Measurements from ENCODE around the gene ARVCF. TPM values are rescaled to one million over a fixed set of nuclear protein-coding genes. Genes with fewer than 3 reads are reported as not detected.

Gene ARVCF
- total and polyA plus RNA-seq, 2 of the 8 experiments (the other 6 are each of a cell fraction or from before 2014, with no cell fraction given): 31.0 to 43.2 TPM

GRCh38 chr22:19942157-19943081 is 74.2 kb downstream of the ARVCF start:
- peak overlapping the region; percentile 22; the same call in 1 of the 2 replicates for H2AFZ ChIP-seq (ENCODE audit: low read length)
- H3K4me2 ChIP-seq (ENCODE audit: insufficient read depth in 1 of 2, low read depth in 2 of 2, low read length in 2 of 2): peak overlapping the region; percentile 35 to 70; a peak in 3 of 4 replicates
- no peak for DNase-seq (ENCODE audit: low read depth in 1 of 2, low spot score in 2 of 2)
- no peaks in the 10 kb centered on the region for H3K79me2 ChIP-seq (ENCODE audit: control insufficient read depth in 1 of 2, insufficient read depth in 2 of 2, low read length in 2 of 2)
- no peak overlapping the region for H4K5ac ChIP-seq (ENCODE audit: insufficient read length, low read depth, low read length)
- H4K91ac ChIP-seq (replicated peaks; ENCODE audit: insufficient read length, low read length): no peak overlapping the region
- no peak overlapping the region for H3K56ac ChIP-seq (replicated peaks; ENCODE audit: insufficient read length, low read depth, low read length)
- H2BK20ac ChIP-seq (ENCODE audit: low read length): peak overlapping the region; percentile 61; the same call in 1 of the 2 replicates
- 61% methylated on average over 7 of the region's 8 CpGs; no CpG with 5 or more reads in 1 of the 2 experiments for WGBS, 2 experiments (ENCODE audit: extremely low coverage in 1 of 2, insufficient coverage in 1 of 2, insufficient read length in 1 of 2, insufficient replicate concordance in 2 of 2, low coverage in 1 of 2, low lambda C conversion rate in 2 of 2, missing lambda C conversion rate in 1 of 2)
- ChIA-PET CTCF (ENCODE audit: partially characterized antibody) (interaction anchor here (0.7 to 1.4 kb wide), 7 partner anchors 11 to 196 kb away, joined by 3 to 5 read pairs (median 3); no protein-coding TSS in a partner anchor), POLR2A (ENCODE audit: partially characterized antibody) (no interaction called here)
- TF ChIP-seq POLR2AphosphoS5 (IDR thresholded peaks at IDR 0.05; ENCODE audit: low read depth, low read length) (no peak), SIRT6 (IDR thresholded peaks at IDR 0.05; ENCODE audit: low read length) (no peak), BCL11A (IDR thresholded peaks at IDR 0.05; ENCODE audit: low read depth in 2 of 2, low read length in 2 of 2) (no peak), CTCF (IDR thresholded peaks at IDR 0.05; ENCODE audit: control extremely low read depth in 1 of 3, insufficient read depth in 1 of 3, low read depth in 1 of 3, low read length in 3 of 3) (no peak)
- H2BK12ac ChIP-seq (ENCODE audit: low read depth, low read length): peak overlapping the region; percentile 84; the same call in 1 of the 2 replicates
- 0 out of 2 replicates have a peak overlapping the region, but pooled peaks have one; percentile 9 for H2BK5ac ChIP-seq (ENCODE audit: low read depth, low read length)
- no peak overlapping the region for H2BK120ac ChIP-seq (replicated peaks; ENCODE audit: low read depth, low read length)
- H2AK5ac ChIP-seq (ENCODE audit: low read depth, low read length): no peak overlapping the region
- H4K8ac ChIP-seq (ENCODE audit: extremely low read depth, insufficient read depth, low read length): no peak overlapping the region
- H3K23me2 ChIP-seq (ENCODE audit: low read depth, low read length): 0 out of 2 replicates have a peak, but pooled peaks cover 1% of the 10 kb centered on the region
- no peak overlapping the region for H3K14ac ChIP-seq (ENCODE audit: insufficient read length)
- no peak for FAIRE-seq
- peak overlapping the region in 1 of 4 experiments; percentile 17; a peak in 2 of 7 replicates for H3K9ac ChIP-seq (replicated peaks in 1 of 4; ENCODE audit: extremely low read depth in 1 of 4, low read depth in 3 of 4, low read length in 3 of 4)
- H3K27me3 ChIP-seq (replicated peaks in 1 of 4; ENCODE audit: control insufficient read depth in 3 of 4, extremely low read depth in 1 of 4, insufficient read depth in 3 of 4, low read length in 3 of 4): peaks cover 0 to 3% (median 0%) of the 10 kb centered on the region in 4 experiments; a peak in 1 of 7 replicates
- peaks cover 4 to 9% (median 5%) of the 10 kb centered on the region in 4 experiments; a peak in 6 of 7 replicates for H3K4me1 ChIP-seq (replicated peaks in 1 of 4; ENCODE audit: control insufficient read depth in 3 of 4, insufficient read depth in 4 of 4, low read length in 3 of 4)
- H3K36me3 ChIP-seq (ENCODE audit: control insufficient read depth in 2 of 4, insufficient read depth in 4 of 4, low read length in 3 of 4): no peaks in the 10 kb centered on the region
- no peaks in the 10 kb centered on the region for H3K79me1 ChIP-seq (ENCODE audit: low read depth, low read length)
- H2BK15ac ChIP-seq (ENCODE audit: low read length): peak overlapping the region; percentile 92; the same call in 1 of the 2 replicates
- H4K20me1 ChIP-seq (replicated peaks in 1 of 2; ENCODE audit: control insufficient read depth in 1 of 2, insufficient read depth in 2 of 2, low read length in 2 of 2): no peaks in the 10 kb centered on the region
- peak overlapping the region; percentile 32 for H3K18ac ChIP-seq (ENCODE audit: extremely low read depth, low read length)
- peak overlapping the region in 3 of 4 experiments; percentile 43 to 64 (median 55); a peak in 6 of 8 replicates for H3K4me3 ChIP-seq (ENCODE audit: extremely low read depth in 1 of 4, insufficient read depth in 2 of 4, low read depth in 3 of 4, low read length in 4 of 4)
- no peak overlapping the region for H3K23ac ChIP-seq (ENCODE audit: insufficient read length)
- H3K9me3 ChIP-seq (ENCODE audit: insufficient read depth in 2 of 2, low read depth in 1 of 2, low read length in 1 of 2): no peaks in the 10 kb centered on the region
- H3K4ac ChIP-seq (replicated peaks; ENCODE audit: insufficient read length, low read depth, low read length): no peak overlapping the region
- H3K27ac ChIP-seq (ENCODE audit: low read depth, low read length): no peak overlapping the region
